Fibroblast of skin of right quadriceps (primary cell): ENCODE measurements around the gene OPRL1.
"Not testable (repeated sequence)": the region's sequence is repeated elsewhere in the genome, so short reads cannot be mapped to it uniquely, and the experiment has no call there.

ENCODE experiments used
- DNase-seq: peaks from one replicate; pipeline ENCODE4 v3.0.0-alpha.2; 2013

The OPRL1 gene

DNA sequence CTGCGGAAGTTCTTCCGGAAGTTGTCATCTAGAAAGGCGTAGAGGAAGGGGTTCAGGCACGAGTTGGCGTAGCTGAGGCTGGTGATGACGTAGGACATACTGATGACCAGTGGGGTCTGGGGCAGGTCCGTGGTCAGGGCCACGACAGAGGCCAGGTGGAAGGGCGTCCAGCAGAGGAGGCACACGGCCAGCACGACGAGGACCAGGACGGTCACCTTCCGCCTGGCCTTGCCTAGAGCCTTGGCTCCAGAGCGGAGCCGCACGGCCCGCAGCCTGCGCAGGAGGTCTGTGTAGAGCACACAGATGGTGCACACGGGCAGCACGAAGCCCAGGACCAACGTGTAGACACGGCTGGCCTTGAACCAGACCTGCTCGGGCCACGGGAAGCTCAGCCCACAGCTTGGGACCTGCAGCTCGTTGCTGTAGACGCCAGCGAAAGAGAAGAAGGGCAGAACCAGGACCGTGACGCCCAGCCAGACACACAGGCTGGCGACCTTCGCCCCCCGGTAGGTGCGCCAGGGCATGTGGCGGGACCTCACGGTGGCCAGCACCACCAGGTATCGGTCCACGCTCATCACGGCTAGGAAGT, 26.1 kb downstream of the OPRL1 start:
- no peak for DNase-seq

DNA sequence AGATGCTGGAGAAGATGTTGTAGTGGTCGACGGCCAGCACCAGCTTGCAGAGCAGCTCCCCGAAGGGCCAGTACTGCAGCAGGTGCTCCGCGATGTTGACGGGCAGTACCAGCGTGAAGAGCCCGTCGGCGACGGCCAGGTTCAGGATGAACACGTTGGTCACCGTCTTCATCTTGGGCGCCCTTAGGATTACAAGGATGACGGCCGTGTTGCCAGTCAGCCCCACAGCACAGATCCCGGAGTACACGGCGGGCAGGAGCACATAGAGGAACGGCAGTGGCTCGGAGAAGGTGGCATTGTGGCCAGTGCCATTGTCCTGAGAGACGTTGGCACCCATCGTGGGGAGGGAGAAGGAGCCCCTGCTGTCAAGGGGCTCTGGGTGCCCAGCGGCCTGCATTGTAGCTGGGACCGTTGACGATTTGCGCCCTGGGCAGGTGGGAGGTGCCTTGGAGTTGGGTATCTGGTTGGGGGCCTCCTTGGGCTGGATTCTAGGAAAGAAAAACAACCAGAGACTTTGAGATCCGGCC, 26.6 kb downstream of the OPRL1 start:
- DNase-seq = no peak

DNA sequence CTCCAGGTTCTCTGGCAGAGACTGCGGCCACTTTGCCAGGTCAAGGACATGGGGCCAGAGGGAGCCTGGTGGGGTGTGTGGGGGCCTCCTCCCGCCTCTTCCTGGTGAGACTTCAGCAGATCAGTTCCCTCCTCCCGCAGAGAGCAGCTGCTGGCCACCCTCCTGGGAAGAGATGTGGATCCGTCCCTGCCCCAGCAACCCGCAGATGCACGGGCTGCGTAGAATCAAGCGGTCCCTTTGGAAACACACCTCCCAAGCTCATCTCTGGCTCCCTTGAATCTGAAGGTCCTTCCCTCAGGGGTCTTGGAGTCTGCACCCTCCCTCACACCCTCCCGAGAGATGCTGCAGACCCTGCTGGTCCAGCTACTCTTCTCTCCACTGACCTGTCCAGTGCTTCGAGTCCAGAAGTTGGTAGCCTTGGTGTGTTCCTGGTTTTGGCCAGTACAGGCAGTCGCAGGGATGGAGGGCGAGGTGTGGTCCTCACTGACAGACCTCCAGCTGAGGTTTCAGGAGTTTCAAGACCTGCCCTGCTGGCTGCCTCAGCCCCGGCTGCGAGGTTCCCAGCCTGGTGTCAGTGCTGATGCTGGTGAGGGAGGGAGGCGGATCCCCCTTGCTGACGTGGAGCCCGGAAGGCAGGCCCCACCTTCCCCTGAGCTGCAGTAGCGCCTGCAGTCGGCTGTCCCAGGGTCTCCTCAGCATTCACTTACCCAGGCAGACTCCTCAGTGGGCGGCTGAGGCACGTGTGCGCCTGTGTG, 27.3 kb downstream of the OPRL1 start, which contains the start of gene NPBWR2:
NPBWR2 (minus strand) TSS at position 585 of the 755 bp plus-strand sequence. CDS start 734 bp downstream, outside the sequence.
- DNase-seq = no peak

DNA sequence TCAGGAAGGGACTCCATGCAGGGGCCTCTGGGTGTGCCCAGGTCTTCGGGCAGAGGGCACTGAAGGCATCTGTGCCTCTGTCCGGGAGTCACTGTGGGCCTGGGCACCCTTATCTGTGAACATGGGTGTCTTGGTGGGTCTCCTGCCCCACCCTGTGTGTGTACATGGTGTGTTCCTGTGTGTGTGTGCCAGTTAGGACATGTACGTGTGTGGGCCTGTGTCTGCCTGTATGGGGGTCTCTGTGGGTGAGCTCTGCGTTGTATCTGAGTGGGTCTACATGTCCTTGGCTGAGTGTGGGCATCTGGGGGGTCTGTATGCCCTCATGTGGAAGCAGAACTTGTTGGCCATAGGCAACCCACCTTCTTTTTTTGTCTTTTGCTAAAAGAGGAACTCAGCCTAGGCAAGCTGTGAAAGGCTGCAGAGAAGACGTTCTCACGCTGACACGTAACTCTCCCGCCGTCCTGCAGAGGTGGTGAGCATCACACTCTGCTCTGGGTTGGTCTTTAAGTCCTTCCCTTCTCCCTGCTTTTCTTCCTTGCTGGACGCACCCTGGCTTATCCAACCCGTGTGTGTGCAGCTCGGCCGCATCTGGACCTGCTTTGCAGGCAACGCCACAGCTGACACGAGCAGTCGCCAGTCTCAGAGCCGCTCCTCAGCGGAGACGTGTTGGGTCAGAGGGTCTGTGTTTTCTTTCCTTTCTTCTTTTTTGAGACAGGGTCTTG, 28.0 kb downstream of the OPRL1 start:
- DNase-seq = no peak

- no peak for DNase-seq
Measured at GRCh38 chr20:64108731-64109681, 29.1 kb downstream of the OPRL1 start.

DNA sequence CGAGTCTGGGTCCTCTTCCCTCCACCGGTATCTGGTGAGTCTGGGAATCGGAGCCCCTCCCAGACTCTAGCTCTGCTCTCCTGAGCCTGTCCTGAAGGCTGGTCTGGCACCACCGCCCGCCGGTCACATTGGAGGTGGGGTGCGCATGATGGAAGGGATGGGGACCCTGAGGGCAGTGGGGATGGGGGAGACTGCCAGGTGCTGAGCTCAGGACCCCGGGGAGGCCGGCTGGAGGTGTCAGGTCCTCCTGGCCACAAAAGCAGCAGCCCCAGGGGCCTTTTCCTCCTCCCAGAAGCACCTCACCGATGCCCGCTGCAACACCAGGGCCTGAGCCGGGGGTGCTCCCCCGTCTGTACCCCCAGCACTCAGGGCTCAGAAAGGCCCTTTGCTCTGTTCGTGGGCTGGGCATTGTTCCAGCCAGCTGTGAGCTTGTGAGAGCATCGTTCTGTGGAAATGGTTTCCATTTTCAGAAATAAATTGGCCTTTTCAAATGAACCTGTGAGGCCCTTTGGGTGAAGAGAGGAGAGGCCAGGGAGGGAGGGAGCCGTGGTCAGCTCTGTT, 30.0 kb downstream of the OPRL1 start:
- no peak for DNase-seq

DNA sequence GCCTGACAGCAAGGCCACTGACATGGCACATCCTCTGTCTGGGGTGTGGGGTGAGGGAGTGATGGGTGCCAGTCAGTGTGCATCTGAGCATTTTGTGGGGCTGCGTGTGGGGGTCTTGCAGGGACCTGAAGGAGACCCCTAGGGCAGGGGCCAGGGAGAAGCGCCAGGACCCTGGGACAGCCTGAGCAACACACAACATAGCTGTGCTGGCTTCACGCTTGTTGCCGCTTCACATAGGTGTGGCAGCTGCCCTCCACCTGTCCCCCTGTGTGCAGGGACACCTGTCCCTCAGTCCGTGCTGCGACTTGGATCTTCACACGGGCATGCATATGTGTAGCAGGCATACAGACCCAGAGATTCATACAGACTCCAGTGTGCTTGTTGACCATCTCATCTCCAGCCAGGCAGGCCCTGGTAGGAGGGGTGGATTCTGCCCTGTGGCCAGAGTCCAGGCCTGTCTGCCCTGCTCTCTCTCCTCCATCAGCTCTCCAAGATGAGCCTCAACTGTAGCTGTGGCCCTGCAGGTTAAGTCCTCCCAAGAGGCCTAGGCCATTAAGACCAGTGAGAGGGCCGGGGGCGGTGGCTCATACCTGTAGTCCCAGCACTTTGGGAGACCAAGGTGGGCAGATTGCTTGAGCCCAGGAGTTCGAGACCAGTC, 30.7 kb downstream of the OPRL1 start:
- no peak for DNase-seq

DNA sequence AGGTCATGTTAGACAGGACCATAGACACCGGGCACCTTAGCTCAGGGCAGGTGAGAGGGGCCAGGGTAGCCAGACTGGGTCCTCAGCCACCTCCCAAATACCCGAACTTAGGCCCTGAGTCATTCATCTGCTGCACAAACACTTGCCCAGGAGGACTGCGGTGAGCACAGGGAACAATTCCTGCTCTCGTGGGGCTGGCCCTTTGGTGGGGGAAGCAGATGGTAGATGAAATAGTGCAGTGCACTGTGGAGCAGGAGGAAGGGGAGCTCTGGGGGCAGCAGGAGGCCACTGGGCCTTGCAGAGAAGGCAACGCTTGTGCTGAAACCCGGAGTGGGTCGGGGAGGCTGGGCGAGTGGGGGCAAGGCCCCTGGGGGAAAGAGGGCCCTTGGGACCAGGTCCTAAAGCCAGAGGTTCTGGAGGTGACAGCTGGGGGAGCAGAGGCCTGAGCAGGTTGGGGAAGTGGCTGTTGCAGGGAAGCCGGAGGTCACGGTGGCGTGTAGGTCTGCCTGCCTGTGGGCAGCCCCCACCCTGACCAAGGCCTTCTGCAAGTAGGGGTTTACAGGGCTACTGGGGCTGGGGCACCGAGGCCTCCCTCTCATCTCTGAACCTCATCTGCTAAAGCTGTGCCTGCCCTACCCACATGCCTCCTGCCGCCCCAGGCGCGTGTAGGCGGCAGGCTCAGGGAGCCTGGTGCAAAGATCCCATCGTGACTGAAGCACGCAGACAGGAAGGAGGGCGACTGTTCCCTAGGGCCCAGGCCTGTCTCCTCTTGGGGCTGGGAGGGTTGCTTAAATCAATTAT, 32.2 kb downstream of the OPRL1 start:
- no peak for DNase-seq

DNA sequence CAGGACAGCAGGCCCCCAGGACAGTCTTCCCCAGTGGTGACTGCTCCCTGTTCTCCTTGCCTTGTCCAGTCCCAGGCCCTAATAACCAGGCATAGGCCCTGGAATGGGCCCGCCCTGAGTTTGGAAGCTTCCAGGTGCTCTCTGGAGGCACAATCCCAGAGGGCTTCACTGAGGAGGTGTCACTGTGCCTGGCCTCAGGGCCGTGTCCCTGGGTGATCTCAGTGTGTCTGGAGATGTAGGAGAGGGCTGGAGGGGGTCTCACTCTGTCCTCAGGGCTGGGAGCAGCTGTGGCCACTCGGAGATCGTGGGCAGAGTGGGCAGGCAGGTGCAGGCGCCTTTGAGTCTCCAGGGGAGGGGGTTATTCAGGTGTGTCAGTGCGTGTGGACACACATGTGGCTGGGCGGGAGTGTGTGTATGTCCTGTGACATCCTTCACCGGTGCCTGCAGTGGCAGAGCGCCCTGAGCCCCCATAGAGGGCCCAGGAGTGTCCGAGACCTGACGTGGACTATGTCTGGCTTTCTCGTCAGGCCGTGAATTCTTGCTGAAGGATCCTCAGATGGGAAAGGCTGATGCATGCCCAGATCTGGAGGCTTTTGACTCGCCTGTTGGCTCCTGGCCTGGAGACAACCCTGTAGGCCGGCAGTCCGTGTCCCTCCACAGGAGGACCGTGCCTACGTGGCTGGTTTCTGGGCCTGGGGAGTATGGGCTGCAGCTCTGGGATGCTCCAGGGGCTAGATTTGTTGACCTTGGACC, 33.0 kb downstream of the OPRL1 start:
- no peak for DNase-seq

GRCh38 chr20:64113444-64113775, 33.5 kb downstream of the OPRL1 start:
- no peak for DNase-seq

- no peak for DNase-seq
Measured at GRCh38 chr20:64113796-64114355, 34.0 kb downstream of the OPRL1 start.

DNA sequence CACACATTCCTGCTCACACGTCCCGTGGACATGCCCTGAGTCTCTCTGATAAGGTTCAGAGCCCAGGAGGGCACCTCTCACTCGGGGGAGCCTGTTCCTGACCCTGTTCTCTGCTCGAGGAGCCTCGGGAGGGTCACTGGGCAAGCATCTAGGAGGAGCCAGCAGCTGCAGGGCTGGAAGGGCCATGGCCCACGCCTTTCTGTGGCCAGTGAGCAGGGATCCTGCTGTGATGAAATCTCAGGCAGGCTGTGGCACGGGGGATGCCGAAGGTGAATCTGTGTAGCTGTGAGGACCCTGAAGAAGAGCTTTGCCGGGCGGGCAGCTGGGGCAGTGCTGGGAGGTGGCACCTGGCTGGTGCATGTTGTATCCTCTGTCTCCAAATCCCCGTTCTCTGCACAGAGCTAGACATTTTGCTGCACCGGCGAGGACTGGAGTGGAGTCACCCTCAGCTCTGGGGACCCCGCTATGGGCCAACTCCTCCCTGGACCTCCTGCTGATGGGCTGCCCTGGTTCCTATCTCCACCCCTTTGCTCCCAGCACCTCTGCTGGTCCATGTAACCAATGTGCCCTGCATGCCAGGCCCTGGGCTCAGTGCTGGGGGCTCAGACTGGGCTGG, 34.6 kb downstream of the OPRL1 start:
- DNase-seq = no peak

DNA sequence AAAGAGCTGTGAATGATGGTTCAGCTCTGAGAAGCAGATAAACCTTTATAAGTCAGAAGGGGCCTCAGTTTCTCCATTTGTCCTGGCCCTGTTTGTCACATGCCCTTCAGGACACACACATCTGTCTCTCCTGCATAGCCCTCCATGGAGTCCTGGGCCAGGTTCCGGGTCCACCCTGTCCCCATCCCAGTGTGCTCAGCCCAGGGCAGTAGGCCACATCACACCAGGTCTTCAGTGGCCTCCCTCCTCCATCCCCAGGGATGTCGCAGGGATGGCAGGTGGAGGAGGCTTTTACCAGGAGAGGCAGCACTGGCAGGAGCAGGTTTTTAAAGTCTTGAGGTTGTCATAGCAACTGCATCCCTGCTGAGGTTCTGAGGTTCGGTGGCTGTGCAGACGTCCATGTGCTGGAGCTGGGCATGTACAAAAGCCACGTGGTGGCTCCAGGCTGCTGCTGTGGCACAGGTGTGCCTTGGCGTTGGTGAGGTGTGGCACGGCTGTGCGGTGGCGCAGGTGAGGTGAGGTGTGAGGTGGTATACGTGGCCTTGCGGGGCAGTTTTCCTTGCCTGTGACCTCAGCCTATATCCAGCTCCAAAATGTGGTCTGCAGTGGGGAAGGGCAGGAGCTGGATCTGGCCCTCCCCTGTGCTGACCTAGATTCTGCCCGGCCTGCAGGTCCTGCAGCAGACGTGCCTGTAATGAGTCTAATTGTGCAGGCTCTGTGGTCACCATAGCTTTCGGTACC, 35.5 kb downstream of the OPRL1 start:
- no peak for DNase-seq

GRCh38 chr20:64116016-64116415, 36.1 kb downstream of the OPRL1 start:
- no peak for DNase-seq

DNA sequence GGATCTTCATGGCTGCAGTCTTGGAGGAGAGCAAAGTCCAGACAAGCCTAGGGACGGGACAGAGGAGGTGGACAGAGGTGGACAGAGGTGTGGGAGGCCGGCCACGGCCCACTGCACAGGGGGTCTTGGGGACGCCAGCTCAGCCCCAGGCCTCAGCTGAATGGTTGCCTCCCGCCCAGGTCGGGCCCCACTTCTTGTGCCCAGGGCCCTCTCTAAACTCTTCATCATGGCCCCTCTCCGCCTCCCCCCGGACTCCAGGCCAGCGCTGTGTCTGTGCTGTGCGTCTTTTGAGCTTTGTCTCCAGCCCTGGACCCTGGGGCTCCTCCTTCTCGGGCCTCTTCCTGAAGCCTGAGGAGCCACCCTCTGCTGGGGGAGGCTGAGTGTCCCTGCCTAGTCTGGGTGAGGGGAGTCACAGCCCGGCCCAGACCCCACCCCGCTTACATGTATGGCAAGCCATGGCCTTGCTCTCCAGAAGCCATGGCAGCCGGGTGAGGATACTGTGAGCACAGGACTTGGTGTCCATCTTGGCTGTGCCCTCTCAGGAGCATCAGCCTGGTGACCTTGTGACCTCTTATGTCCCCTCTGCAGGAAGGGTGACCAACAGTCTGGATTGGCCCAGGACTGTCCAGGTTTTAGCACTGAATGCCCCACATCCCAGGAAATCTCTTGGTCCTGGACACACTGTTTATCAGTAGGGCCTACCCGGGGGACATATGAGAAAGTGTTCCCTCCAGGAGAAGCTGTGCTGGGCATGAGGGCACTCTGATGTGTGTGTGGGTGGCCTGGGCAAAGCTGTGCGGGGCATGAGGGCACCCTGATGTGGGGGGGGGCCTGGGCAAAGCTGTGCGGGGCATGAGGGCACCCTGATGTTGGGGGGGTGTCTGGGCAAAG, 36.9 kb downstream of the OPRL1 start:
- no peak for DNase-seq

DNA sequence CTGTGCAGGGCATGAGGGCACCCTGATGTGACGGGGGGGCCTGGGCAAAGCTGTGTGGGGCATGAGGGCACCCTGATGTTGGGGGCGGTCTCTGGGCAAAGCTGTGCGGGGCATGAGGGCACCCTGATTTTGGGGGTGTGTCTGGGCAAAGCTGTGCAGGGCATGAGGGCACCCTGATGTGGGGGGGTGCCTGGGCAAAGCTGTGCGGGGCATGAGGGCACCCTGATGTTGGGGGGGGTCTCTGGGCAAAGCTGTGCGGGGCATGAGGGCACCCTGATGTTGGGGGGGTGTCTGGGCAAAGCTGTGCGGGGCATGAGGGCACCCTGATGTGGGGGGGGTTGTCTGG, 37.5 kb downstream of the OPRL1 start:
- not testable (repeated sequence) for DNase-seq

- DNase-seq = no peak
Measured at GRCh38 chr20:64119301-64119680, 39.4 kb downstream of the OPRL1 start.
